Upper lobe of left lung (tissue), 4 donors: ENCODE results near the gene RNASET2.

Experiments used
- CTCF ChIP-seq, 6 experiments: fragments of 450-650 bp in 4 of 6; fragments of 200-600 bp in 2 of 6; sonication (generic) in 2 of 6; IDR thresholded peaks; one replicate each; pipeline ENCODE4 v1.5.1; 2016 to 2019; ENCODE audit warnings: antibody characterized with exemption in 6 of 6
- POLR2A ChIP-seq, 4 donors: fragments of 450-650 bp; IDR thresholded peaks; one replicate each; pipeline ENCODE4 v1.5.1; 2016 to 2017; ENCODE audit warnings: antibody characterized with exemption in 4 of 4, mild to moderate bottlenecking in 2 of 4
- POLR2AphosphoS5 ChIP-seq, 2 donors: sonication (generic); formaldehyde crosslinking; IDR thresholded peaks; one replicate each; pipeline ENCODE4 v1.5.1; 2017; ENCODE audit warnings: antibody characterized with exemption in 2 of 2

- no peak for TF ChIP-seq CTCF (IDR thresholded peaks at IDR 0.05)
- TF ChIP-seq POLR2A (IDR thresholded peaks at IDR 0.05) = no peak
- TF ChIP-seq POLR2AphosphoS5 (IDR thresholded peaks at IDR 0.05) = no peak
These were observed 45.7 kb downstream of the RNASET2 start for GRCh38 chr6:166910601-166911000.
